ENCODE measurements around the gene HOXB9. TPM values are rescaled to one million over a fixed set of nuclear protein-coding genes. Genes with fewer than 3 reads are reported as not detected.

Gene HOXB9
- polyA plus RNA-seq, 1 donor from 2014 or later = not detected

DNA sequence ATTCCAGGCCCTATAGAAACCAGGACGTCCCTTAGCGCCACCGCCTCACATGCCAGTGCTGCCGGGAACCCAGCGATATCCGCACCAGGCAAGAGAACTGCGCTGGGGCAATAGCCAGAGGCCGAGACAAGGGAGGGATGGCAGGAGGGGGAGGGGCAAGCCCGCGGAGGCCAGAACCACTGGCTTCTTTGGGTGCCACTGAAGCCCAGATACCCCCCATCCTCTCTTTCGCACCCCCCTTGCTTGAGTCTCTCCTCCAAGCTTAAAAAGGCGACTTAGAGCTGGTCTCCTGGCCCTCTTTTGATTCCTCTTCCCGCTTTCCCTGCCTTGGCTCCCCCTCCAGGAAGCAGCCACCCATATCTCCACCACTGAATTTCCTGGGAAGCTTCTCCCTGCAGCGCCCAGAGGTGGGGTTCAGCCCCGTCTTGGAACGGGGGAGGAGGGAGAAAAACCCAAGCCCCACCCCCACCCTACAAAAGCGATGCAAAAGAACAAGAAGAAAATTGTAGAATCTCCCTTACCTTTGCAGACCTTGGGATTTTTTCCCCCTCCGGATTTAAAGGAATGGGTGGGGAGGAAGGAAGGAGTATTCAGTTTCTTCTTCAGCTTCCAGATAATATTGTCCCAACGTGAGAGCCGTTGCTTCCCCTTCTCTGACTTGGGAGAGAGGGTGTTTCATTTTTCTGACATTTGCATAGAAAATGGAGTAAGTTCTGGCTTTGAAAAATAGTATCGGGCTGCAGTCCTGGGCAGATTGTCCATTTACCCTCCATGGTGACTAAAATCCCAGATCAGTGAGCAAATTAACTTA lies 22.0 kb downstream of the HOXB9 start:
- H3K27me3 Mint-ChIP-seq = peaks cover 61% of the 10 kb centered on the region
- H3K36me3 Mint-ChIP-seq = peaks cover 2% of the 10 kb centered on the region
- no peaks in the 10 kb centered on the region for H3K9me3 Mint-ChIP-seq
- peak overlapping the region in 1 of 3 donors; percentile 56 for H3K27ac Mint-ChIP-seq
- H3K4me1 Mint-ChIP-seq = peaks cover 3 to 5% (median 3%) of the 10 kb centered on the region in 3 donors
- peak overlapping the region in 3 of 4 donors; percentile 35 to 77 (median 65) for H3K4me3 Mint-ChIP-seq

GRCh38 chr17:48601539-48602425 lies 24.4 kb downstream of the HOXB9 start:
- Mint-ChIP-seq H3K27ac (peak overlapping the region; percentile 49 to 73 (median 53)), H3K4me3 (peak overlapping the region in 2 of 4 donors; percentile 60), H3K9me3 (peaks cover 0 to 2% (median 0%) of the 10 kb centered on the region in 3 donors), H3K4me1 (peaks cover 8 to 15% (median 14%) of the 10 kb centered on the region in 3 donors), H3K27me3 (peaks cover 78% of the 10 kb centered on the region), H3K36me3 (no peaks in the 10 kb centered on the region)

DNA sequence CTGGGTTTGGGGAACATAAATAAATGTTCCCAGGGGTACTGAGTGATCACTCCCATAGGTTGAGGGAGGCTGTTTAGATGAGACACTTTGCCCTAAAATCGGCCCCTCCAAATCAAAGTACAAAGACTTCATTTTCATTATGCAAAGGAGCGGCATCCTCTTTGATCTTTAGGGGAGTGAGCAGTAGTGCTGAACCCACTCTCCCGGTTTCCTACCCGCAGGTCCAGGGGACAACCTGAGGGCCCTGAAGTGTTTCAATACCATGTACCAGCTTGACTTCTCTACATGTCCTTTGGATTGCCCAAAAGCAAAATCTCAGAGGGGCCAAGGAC lies 25.0 kb downstream of the HOXB9 start:
- Mint-ChIP-seq H3K4me3 (peak overlapping the region in 1 of 4 donors; percentile 60), H3K27me3 (peaks cover 79% of the 10 kb centered on the region), H3K4me1 (peaks cover 12 to 16% (median 15%) of the 10 kb centered on the region in 3 donors), H3K27ac (peak overlapping the region; percentile 49 to 73 (median 53)), H3K36me3 (no peaks in the 10 kb centered on the region), H3K9me3 (peaks cover 0 to 2% (median 0%) of the 10 kb centered on the region in 3 donors)

GRCh38 chr17:48600244-48601098 lies 25.7 kb downstream of the HOXB9 start:
- Mint-ChIP-seq H3K36me3 (no peaks in the 10 kb centered on the region), H3K4me3 (peak overlapping the region in 1 of 4 donors; percentile 60), H3K4me1 (peaks cover 12 to 16% (median 15%) of the 10 kb centered on the region in 3 donors), H3K27ac (peak overlapping the region; percentile 49 to 73 (median 53)), H3K9me3 (peaks cover 0 to 2% (median 0%) of the 10 kb centered on the region in 3 donors), H3K27me3 (peaks cover 83% of the 10 kb centered on the region)

DNA sequence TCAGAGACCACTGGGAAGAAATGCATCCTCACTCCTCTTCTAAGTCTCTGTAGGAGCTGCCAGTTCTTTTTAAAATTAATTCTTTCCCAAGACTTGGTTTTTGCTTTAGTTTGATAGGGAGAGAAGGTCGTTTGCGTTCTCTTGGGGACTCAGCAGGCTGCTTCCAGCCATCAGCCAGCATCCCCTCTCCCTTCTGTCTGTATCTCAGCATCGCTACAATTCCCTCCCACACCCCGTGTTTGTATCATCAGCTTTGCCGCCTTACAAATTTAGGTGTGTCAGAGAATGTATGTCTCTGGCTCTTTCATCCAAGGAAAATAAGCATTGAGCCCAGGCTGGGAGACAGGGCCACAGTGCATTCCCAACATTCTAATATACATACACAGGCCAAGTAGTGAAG lies 26.8 kb downstream of the HOXB9 start:
- Mint-ChIP-seq H3K27me3 (peaks cover 79% of the 10 kb centered on the region), H3K4me3 (peak overlapping the region in 1 of 4 donors; percentile 54), H3K9me3 (peaks cover 0 to 2% (median 0%) of the 10 kb centered on the region in 3 donors), H3K36me3 (no peaks in the 10 kb centered on the region), H3K27ac (peak overlapping the region in 2 of 3 donors; percentile 44 to 49), H3K4me1 (peaks cover 12 to 16% (median 15%) of the 10 kb centered on the region in 3 donors)

DNA sequence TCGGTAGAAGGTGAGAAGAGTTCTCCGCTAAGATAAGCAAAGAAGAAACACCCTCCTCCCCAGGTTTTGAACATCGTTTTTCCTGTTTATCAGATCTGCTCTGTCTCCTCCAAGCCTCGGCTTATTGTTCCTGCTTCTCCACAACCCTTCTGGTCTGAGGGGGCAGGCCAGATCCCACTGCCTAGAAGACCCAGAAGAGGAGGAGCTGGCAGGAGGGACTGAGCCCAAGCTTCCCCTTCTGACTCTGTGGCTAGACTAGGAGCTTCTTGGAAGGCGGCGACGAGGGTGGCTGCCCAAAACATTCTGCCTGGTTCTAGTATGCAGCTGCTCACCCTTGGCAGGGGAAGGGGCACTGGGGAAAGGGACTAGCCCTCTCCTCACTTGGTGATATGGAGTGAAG lies 27.4 kb downstream of the HOXB9 start:
- Mint-ChIP-seq H3K4me1 (peaks cover 13 to 19% (median 16%) of the 10 kb centered on the region in 3 donors), H3K36me3 (no peaks in the 10 kb centered on the region), H3K27me3 (peaks cover 78% of the 10 kb centered on the region), H3K27ac (peak overlapping the region; percentile 37 to 86 (median 49)), H3K9me3 (peaks cover 0 to 2% (median 0%) of the 10 kb centered on the region in 3 donors), H3K4me3 (peak overlapping the region; percentile 12 to 91 (median 44))

GRCh38 chr17:48597778-48598631 lies 28.2 kb downstream of the HOXB9 start:
- Mint-ChIP-seq H3K27ac (peak overlapping the region; percentile 49 to 90 (median 86)), H3K27me3 (peaks cover 77% of the 10 kb centered on the region), H3K36me3 (no peaks in the 10 kb centered on the region), H3K4me1 (peaks cover 16 to 25% (median 17%) of the 10 kb centered on the region in 3 donors), H3K9me3 (peaks cover 0 to 2% (median 0%) of the 10 kb centered on the region in 3 donors), H3K4me3 (peak overlapping the region; percentile 54 to 93 (median 82))

DNA sequence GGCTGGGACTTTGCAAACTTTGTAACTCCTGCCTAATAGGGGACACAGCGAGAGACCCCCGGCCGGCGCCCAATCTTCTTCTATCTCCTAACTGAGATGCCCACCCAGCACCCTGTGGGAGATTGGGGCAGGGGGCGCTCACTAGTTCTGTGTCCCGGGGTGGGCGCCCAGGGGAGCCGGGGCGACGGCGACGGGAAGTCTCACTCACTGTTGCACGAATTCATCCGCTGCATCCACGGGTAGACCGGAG lies 28.7 kb downstream of the HOXB9 start:
- Mint-ChIP-seq H3K4me1 (peaks cover 15 to 27% (median 21%) of the 10 kb centered on the region in 3 donors), H3K4me3 (peak overlapping the region; percentile 54 to 93 (median 82)), H3K27ac (peak overlapping the region in 2 of 3 donors; percentile 49 to 90), H3K27me3 (peaks cover 77% of the 10 kb centered on the region), H3K9me3 (peaks cover 0 to 2% (median 0%) of the 10 kb centered on the region in 3 donors), H3K36me3 (no peaks in the 10 kb centered on the region)

- H3K27ac Mint-ChIP-seq = peak overlapping the region; percentile 49 to 90 (median 53)
- peaks cover 77% of the 10 kb centered on the region for H3K27me3 Mint-ChIP-seq
- peaks cover 14 to 26% (median 20%) of the 10 kb centered on the region in 3 donors for H3K4me1 Mint-ChIP-seq
- H3K36me3 Mint-ChIP-seq = no peaks in the 10 kb centered on the region
- peak overlapping the region; percentile 54 to 82 (median 76) for H3K4me3 Mint-ChIP-seq
- peaks cover 0 to 2% (median 0%) of the 10 kb centered on the region in 3 donors for H3K9me3 Mint-ChIP-seq
Observed at GRCh38 chr17:48596735-48597527, 29.2 kb downstream of the HOXB9 start.

DNA sequence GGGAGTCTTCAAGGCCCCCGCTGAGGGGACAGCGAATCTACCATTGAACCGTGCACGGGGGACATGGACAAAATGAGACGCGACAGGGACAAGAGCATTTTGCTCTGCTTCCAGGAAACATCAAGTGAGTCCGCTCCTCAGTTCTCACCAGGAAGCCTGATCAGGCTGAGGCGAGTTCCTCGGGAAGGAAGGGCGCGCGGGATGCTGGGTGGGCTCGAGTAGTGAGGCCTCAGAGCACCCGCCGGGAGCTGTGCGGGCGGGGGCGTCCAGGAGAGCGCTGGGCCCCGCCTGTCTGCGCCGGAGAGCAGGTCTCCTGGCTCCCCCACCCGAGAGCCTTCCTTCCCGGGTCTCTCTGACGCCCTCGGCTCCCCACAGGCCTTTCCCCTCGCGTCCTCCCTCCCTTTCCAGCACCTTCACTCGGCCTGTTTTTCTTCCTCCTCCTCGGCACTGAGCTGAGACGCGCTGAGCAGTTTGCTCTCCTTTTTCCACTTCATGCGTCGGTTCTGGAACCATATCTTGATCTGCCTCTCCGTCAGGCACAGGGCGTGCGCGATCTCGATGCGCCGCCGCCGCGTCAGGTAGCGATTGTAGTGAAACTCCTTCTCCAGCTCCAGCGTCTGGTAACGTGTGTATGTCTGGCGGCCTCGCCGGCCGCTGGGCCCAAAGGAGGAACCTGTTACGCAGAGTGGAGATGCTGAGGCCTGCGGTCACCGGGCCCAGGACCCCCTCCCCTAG lies 30.0 kb downstream of the HOXB9 start:
- Mint-ChIP-seq H3K4me1 (peaks cover 15 to 26% (median 20%) of the 10 kb centered on the region in 3 donors), H3K36me3 (no peaks in the 10 kb centered on the region), H3K27me3 (peaks cover 77% of the 10 kb centered on the region), H3K4me3 (peak overlapping the region; percentile 34 to 82 (median 72)), H3K27ac (peak overlapping the region; percentile 17 to 90 (median 71)), H3K9me3 (peaks cover 0 to 2% (median 0%) of the 10 kb centered on the region in 3 donors)

- Mint-ChIP-seq H3K9me3 (peaks cover 0 to 2% (median 0%) of the 10 kb centered on the region in 3 donors), H3K36me3 (no peaks in the 10 kb centered on the region), H3K27ac (peak overlapping the region; percentile 10 to 71 (median 43)), H3K4me1 (peaks cover 15 to 26% (median 20%) of the 10 kb centered on the region in 3 donors), H3K4me3 (peak overlapping the region in 2 of 4 donors; percentile 20 to 45), H3K27me3 (peaks cover 79% of the 10 kb centered on the region)
Observed at GRCh38 chr17:48595278-48595999, 30.7 kb downstream of the HOXB9 start.
